HepG2 (cell line): Measurements from ENCODE around the gene ACAP3. TPM values are rescaled to one million over a fixed set of nuclear protein-coding genes. Genes with fewer than 3 reads are reported as not detected.

ENCODE experiments used
- HMGA1 ChIP-seq: sonication (generic); formaldehyde crosslinking; conservative IDR thresholded peaks from 2 replicates; pipeline ENCODE4 v1.4.0; 2020; ENCODE audit warnings: missing genetic modification reagents
- PCBP2 ChIP-seq: fragments of 200-400 bp; formaldehyde crosslinking; optimal IDR thresholded peaks from 2 replicates; pipeline ENCODE3; 2018; ENCODE audit warnings: low read length, low read depth; ENCODE audit not compliant: poor library complexity, severe bottlenecking
- POGK ChIP-seq: sonication (generic); formaldehyde crosslinking; conservative IDR thresholded peaks from 2 replicates; pipeline ENCODE4 v1.8.0; 2022; ENCODE audit warnings: mild to moderate bottlenecking, moderate library complexity, missing genetic modification reagents
- ZBTB37 ChIP-seq: sonication (generic); formaldehyde crosslinking; IDR thresholded peaks from 2 replicates; pipeline ENCODE4 v1.4.0; 2020; ENCODE audit warnings: mild to moderate bottlenecking, missing genetic modification reagents
- ZBTB4 ChIP-seq: sonication (generic); formaldehyde crosslinking; IDR thresholded peaks from 2 replicates; pipeline ENCODE4 v1.4.0; 2020; ENCODE audit warnings: missing genetic modification reagents, mild to moderate bottlenecking, borderline replicate concordance
- ZBTB40 ChIP-seq, 2 experiments: fragments of 450-650 bp in 1 of 2; sonication (generic) in 1 of 2; formaldehyde crosslinking in 1 of 2; IDR thresholded peaks; 2 replicates each; pipeline versions ENCODE4 v1.6.1 to v1.8.0; 2016 to 2022; ENCODE audit warnings: antibody characterized with exemption in 1 of 2, mild to moderate bottlenecking in 1 of 2, missing genetic modification reagents in 1 of 2
- ZFY ChIP-seq: sonication (generic); formaldehyde crosslinking; IDR thresholded peaks from 2 replicates; pipeline ENCODE4 v1.4.0; 2020; ENCODE audit warnings: missing genetic modification reagents
- ZNF317 ChIP-seq: sonication (generic); formaldehyde crosslinking; IDR thresholded peaks from 2 replicates; pipeline ENCODE4 v1.5.0; 2020; ENCODE audit warnings: mild to moderate bottlenecking, missing genetic modification reagents
- polyA plus RNA-seq, 8 experiments: library from polyadenylated mRNA; depleted of rRNA in 3 of 8; stranded (reverse) in 7 of 8; unstranded in 1 of 8; fragments of >200 nt; fragmentation: Illumina TruSeq in 4 of 8; extraction: Trizol in 4 of 8; gene quantifications; 2 replicates each; pipeline versions ENCODE4 v1.2.1 to v1.2.3, GENCODE V29; 2011 to 2016; ENCODE audit warnings: low read depth in 4 of 8, missing spikeins in 1 of 8, mixed read lengths in 1 of 8; ENCODE audit not compliant: insufficient read depth in 1 of 8
- total RNA-seq, 5 experiments: library from RNA; depleted of rRNA; stranded (reverse); fragments of >200 nt; fragmentation: Illumina TruSeq; extraction: Trizol; gene quantifications; 2 replicates each; pipeline ENCODE4 v1.2.3, GENCODE V29; 2016; ENCODE audit warnings: low read depth in 1 of 5

Gene ACAP3
- total and polyA plus RNA-seq, 2 of the 13 experiments (the other 11 are each of a cell fraction or from before 2014, with no cell fraction given) = 29.4 to 50.8 TPM

- TF ChIP-seq ZBTB40 (IDR thresholded peaks at IDR 0.05) (no peak), ZBTB40 (CRISPR knock-in tag; IDR thresholded peaks at IDR 0.05) (peak; percentile 74; the same call in 1 of the 2 replicates), PCBP2 (no peak), POGK (CRISPR knock-in tag) (0 out of 2 replicates have a peak, but pooled peaks have one; percentile 12), ZBTB4 (0 out of 2 replicates have a peak, but pooled peaks have one; percentile 29), ZBTB37 (CRISPR knock-in tag) (no peak), HMGA1 (CRISPR knock-in tag) (no peak), ZFY (CRISPR knock-in tag) (peak; percentile 92), ZNF317 (CRISPR knock-in tag) (no peak)
These were observed 40.1 kb upstream of the ACAP3 start (continued) for GRCh38 chr1:1347663-1348419.
